GM23338 (cell line): ENCODE data around the gene SCAF4. TPM values are rescaled to one million over a fixed set of nuclear protein-coding genes. Genes with fewer than 3 reads are reported as not detected.

ENCODE experiments used
- ATAC-seq: fragments of 200-7000 bp; cut with Tn5 transposase; 3 replicates; pipeline ENCODE4 v1.9.1; 2020
- DNase-seq: peaks from one replicate; pipeline ENCODE4 v3.0.0-alpha.2; 2015; ENCODE audit warnings: low spot score
- H2AFZ ChIP-seq: fragments of 200-600 bp; sonication (generic); 2 replicates; pipeline ENCODE4 v1.8.0; 2016; ENCODE audit warnings: antibody characterized with exemption, mild to moderate bottlenecking, moderate library complexity
- H3F3A ChIP-seq: fragments of 200-600 bp; sonication (generic); replicated peaks from 2 replicates; pipeline ENCODE4 v1.8.0; 2017; ENCODE audit warnings: antibody characterized with exemption, mixed run types, low read depth
- H3K27ac ChIP-seq: fragments of 200-600 bp; sonication (generic); 2 replicates; pipeline ENCODE4 v1.6.1; 2016; ENCODE audit warnings: low read depth
- H3K27me3 ChIP-seq: fragments of 200-600 bp; sonication (generic); 2 replicates; pipeline ENCODE4 v1.8.0; 2016; ENCODE audit warnings: mild to moderate bottlenecking, mixed run types, moderate library complexity; ENCODE audit not compliant: insufficient read depth
- H3K36me3 ChIP-seq: fragments of 200-600 bp; sonication (generic); 2 replicates; pipeline ENCODE4 v1.8.0; 2016; ENCODE audit warnings: mild to moderate bottlenecking; ENCODE audit not compliant: insufficient read depth
- H3K4me1 ChIP-seq: fragments of 200-600 bp; sonication (generic); 2 replicates; pipeline ENCODE4 v1.8.0; 2016; ENCODE audit warnings: mild to moderate bottlenecking, moderate library complexity; ENCODE audit not compliant: insufficient read depth
- H3K4me2 ChIP-seq: fragments of 200-600 bp; sonication (generic); 2 replicates; pipeline ENCODE4 v1.7.1; 2017; ENCODE audit warnings: mixed run types
- H3K4me3 ChIP-seq: fragments of 200-600 bp; sonication (generic); 2 replicates; pipeline ENCODE4 v1.6.1; 2016; ENCODE audit warnings: mixed run types
- H3K79me2 ChIP-seq: fragments of 200-600 bp; sonication (generic); replicated peaks from 2 replicates; pipeline ENCODE4 v1.8.0; 2017; ENCODE audit warnings: mild to moderate bottlenecking; ENCODE audit not compliant: insufficient read depth
- H3K9me2 ChIP-seq: fragments of 200-600 bp; sonication (generic); 2 replicates; pipeline ENCODE4 v1.8.0; 2017; ENCODE audit not compliant: insufficient read depth
- H4K20me1 ChIP-seq: fragments of 200-600 bp; sonication (generic); replicated peaks from 2 replicates; pipeline ENCODE4 v1.8.0; 2017; ENCODE audit warnings: mild to moderate bottlenecking; ENCODE audit not compliant: insufficient read depth
- H3K27ac Mint-ChIP-seq: 2 replicates; pipeline ENCODE4 v1.8.0; 2020; ENCODE audit warnings: inconsistent platforms, mild to moderate bottlenecking, moderate library complexity, mixed read lengths
- H3K27me3 Mint-ChIP-seq: 3 replicates; pipeline ENCODE4 v1.8.0; 2022; ENCODE audit warnings: low read depth, mild to moderate bottlenecking, moderate library complexity, mixed read lengths, inconsistent platforms; ENCODE audit not compliant: insufficient read depth, poor library complexity
- H3K36me3 Mint-ChIP-seq: 3 replicates; pipeline ENCODE4 v1.8.0; 2021; ENCODE audit warnings: low read depth, mild to moderate bottlenecking, inconsistent platforms, moderate library complexity, mixed read lengths
- H3K4me1 Mint-ChIP-seq: 3 replicates; pipeline ENCODE4 v1.8.0; 2020; ENCODE audit warnings: mild to moderate bottlenecking, inconsistent platforms, mixed read lengths
- H3K4me3 Mint-ChIP-seq: 3 replicates; pipeline ENCODE4 v1.8.0; 2021; ENCODE audit warnings: moderate library complexity, mild to moderate bottlenecking, inconsistent platforms, mixed read lengths
- H3K9me3 Mint-ChIP-seq: 3 replicates; pipeline ENCODE4 v1.8.0; 2020; ENCODE audit warnings: moderate library complexity, mild to moderate bottlenecking, inconsistent platforms, mixed read lengths
- CREB1 ChIP-seq: fragments of 250-450 bp; sonication (Bioruptor Pico); IDR thresholded peaks from 2 replicates; pipeline ENCODE4 v1.5.0; 2020; ENCODE audit warnings: low read depth, mild to moderate bottlenecking, moderate library complexity
- CTCF ChIP-seq, 2 experiments: fragments of 200-600 bp in 1 of 2; sonication (generic) in 1 of 2; conservative IDR thresholded peaks; 2 replicates each; pipeline versions ENCODE4 v1.5.1 to v1.6.1; 2016 to 2017; ENCODE audit warnings: antibody characterized with exemption in 2 of 2, low read depth in 2 of 2, mild to moderate bottlenecking in 2 of 2, moderate library complexity in 1 of 2
- ETS1 ChIP-seq: IDR thresholded peaks from 2 replicates; pipeline ENCODE4 v1.6.1; 2016; ENCODE audit warnings: antibody characterized with exemption
- EZH2 ChIP-seq: fragments of 200-600 bp; sonication (generic); IDR thresholded peaks from one replicate; pipeline ENCODE4 v1.8.0; 2017; ENCODE audit warnings: antibody characterized with exemption, mild to moderate bottlenecking, low read depth; ENCODE audit not compliant: unreplicated experiment
- POLR2AphosphoS5 ChIP-seq: IDR thresholded peaks from 2 replicates; pipeline ENCODE4 v1.6.1; 2016; ENCODE audit warnings: antibody characterized with exemption, low read depth
- ZNF114 ChIP-seq: fragments of 250-450 bp; sonication (Bioruptor Pico); IDR thresholded peaks from 2 replicates; pipeline ENCODE4 v1.5.0; 2020; ENCODE audit warnings: mild to moderate bottlenecking, moderate library complexity
- ZNF462 ChIP-seq: fragments of 250-450 bp; sonication (Bioruptor Pico); IDR thresholded peaks from 2 replicates; pipeline ENCODE4 v1.5.0; 2020; ENCODE audit warnings: mild to moderate bottlenecking, moderate library complexity
- polyA plus RNA-seq: library from polyadenylated mRNA; unstranded; fragments of >200 nt; fragmentation: Nextera tagmentation; extraction: Ambion mirVana; gene quantifications from 2 replicates; pipeline ENCODE4 v1.2.1, GENCODE V29; 2016
- total RNA-seq: library from RNA; depleted of rRNA; stranded (reverse); fragments of >200 nt; shearing (Covaris generic); gene quantifications from 2 replicates; pipeline ENCODE4 v1.2.3, GENCODE V29; 2014

The SCAF4 gene
- total and polyA plus RNA-seq, 2 experiments from 2014 or later = 29.7 to 45.8 TPM

- TF ChIP-seq CTCF (conservative IDR thresholded peaks at IDR 0.05; ENCODE audit: low read depth in 2 of 2) (no peak), ETS1 (no peak), ZNF114 (CRISPR knock-in tag) (no peak), CREB1 (CRISPR knock-in tag) (no peak), EZH2 (no peak)
These were observed 22.7 kb upstream of the SCAF4 start (continued) for GRCh38 chr21:31754708-31754960.

GRCh38 chr21:31753949-31754707, 22.2 kb upstream of the SCAF4 start:
- DNase-seq (peak; percentile 37), ATAC-seq (peak; percentile 96)
- H3K36me3 Mint-ChIP-seq = no peaks in the 10 kb centered on the region
- H3K27me3 ChIP-seq = no peaks in the 10 kb centered on the region
- TF ChIP-seq ETS1 (no peak), ZNF462 (peak; percentile 90), POLR2AphosphoS5 (no peak)
- H3K9me2 ChIP-seq = peaks cover 15% of the 10 kb centered on the region; the same call in 1 of the 2 replicates
- H3K27ac ChIP-seq = no peak overlapping the region
- H3K4me3 Mint-ChIP-seq = peak overlapping the region; percentile 18; the same call in 2 of the 3 replicates
- peak overlapping the region; percentile 51 for H3K4me2 ChIP-seq
- 0 out of 2 replicates have a peak overlapping the region, but pooled peaks have one; percentile 23 for H2AFZ ChIP-seq
- no peaks in the 10 kb centered on the region for H3K79me2 ChIP-seq
- H3F3A ChIP-seq = no peaks in the 10 kb centered on the region
- no peaks in the 10 kb centered on the region for H4K20me1 ChIP-seq
- peaks cover 13% of the 10 kb centered on the region for H3K4me1 ChIP-seq
- H3K9me3 Mint-ChIP-seq = no peaks in the 10 kb centered on the region
- H3K27me3 Mint-ChIP-seq = peaks cover 7% of the 10 kb centered on the region
- H3K36me3 ChIP-seq = no peaks in the 10 kb centered on the region
- H3K27ac Mint-ChIP-seq = peak overlapping the region; percentile 51
- peaks cover 16% of the 10 kb centered on the region for H3K4me1 Mint-ChIP-seq
- 0 out of 2 replicates have a peak overlapping the region, but pooled peaks have one; percentile 15 for H3K4me3 ChIP-seq
